Stimulated activated CD4-positive, alpha-beta T cell treated with anti-CD3 and anti-CD28 coated beads, Interleukin-1b, Interleukin-23, amount 100 ng/mL, for 48 hours (primary cell): ENCODE measurements around the gene SVOP.

Experiments
- DNase-seq: peaks from one replicate; pipeline ENCODE4 v3.0.0-alpha.2; 2020

The SVOP gene

DNA sequence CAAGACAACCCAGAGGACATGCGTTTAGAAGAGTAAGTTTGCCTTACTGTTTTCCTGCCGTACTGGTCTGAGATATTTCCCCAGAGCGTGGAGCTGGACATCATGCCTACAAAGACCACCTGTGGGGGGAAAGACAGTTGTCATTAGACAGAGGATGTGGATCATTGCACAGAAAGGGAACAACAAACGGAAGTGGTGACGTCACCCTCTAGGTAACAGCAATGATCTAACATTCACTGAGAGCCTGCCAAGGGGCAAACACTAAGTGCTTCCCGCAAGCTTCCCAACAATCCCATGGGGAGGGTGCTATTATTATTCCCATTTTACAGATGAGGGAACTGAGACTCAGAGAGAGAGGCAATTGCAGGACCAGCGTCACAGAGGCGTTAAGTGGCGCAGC lies 48.5 kb downstream of the SVOP start:
- DNase-seq = no peak

DNA sequence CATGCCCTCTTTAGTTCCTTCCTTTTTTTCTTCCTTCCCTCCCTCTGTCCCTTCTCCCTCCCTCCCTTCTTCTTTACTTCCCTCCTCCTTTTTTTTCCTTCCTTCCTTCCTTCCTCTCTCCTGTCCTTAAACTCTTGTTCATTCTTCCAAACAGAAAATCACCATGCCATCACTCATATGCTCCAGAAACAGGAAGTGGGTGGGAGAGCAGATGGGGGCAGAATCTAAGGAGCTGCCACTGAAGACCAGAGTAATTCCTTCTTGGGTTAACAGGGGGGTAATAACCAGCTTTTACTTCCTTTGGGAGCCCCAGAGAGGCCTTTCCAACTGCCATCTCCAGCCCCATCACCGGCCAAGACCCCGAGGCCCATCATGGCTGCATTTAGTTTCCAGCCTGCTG lies 51.2 kb downstream of the SVOP start:
- no peak for DNase-seq

DNA sequence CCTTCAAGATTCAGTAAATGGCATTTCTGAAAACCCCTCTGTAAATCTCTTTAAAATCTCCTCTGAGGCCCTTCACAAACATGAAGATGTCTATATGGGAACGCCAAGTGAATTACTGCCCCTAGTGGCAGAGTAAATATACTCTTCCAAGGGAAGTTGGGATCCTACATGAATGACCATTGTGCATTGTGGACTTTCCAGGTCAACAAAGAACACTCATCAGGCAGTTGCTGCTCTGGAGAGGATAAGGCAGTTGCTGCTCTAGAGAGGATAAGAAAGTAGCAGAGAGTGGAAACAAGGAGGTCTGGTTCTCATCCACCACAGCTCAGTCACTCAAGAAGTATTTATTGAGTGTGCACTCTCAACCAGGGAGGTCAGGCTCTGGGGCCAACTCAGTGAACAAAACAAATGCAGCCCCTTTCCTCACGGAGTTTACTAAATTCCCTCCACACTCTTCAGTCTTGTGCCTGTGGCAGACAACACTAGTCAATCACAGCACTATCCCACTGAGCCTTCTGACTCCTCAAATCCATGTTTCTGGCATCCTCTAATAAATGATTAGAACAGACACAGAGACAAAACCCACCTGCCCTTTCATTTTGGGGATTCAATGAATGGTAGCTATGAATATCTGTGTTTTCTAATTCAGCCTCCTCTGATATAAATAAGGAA lies 52.9 kb downstream of the SVOP start:
- no peak for DNase-seq

DNA sequence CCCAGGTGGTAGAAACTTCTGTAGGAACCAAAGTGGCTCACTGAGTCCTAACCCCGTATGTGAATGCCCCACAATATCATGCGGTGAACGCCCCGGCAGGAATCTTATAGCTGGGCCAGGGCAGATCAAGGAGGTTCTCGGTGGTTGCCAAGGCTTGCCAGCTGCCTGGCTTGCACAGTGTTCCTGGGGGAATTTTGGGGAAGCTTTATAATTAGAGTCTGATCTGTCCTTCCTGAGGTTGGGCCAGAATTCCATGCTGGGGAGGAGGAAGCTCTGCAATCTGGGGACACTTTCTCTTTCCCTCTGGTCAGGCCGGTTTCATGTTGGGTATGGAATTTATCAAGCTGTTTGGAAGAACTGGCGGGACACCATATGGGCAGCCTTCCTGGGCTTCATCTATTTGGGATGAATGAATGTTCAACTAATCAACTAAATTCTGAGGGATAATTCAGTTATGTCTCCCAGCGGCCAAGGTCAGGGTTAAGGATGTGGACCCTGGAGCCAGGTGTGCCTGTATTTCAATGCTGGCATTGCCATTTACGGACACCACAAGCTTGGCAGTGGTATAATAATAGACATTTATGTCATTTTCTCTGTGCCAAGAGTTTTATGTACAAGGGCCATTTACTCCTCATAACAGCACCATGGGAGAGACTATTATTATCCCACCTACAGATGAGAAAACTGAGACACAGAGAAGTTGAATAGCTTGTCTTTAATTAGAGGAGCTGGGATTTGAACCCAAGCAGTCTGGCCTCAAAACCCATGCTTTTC lies 54.3 kb downstream of the SVOP start:
- no peak for DNase-seq

DNA sequence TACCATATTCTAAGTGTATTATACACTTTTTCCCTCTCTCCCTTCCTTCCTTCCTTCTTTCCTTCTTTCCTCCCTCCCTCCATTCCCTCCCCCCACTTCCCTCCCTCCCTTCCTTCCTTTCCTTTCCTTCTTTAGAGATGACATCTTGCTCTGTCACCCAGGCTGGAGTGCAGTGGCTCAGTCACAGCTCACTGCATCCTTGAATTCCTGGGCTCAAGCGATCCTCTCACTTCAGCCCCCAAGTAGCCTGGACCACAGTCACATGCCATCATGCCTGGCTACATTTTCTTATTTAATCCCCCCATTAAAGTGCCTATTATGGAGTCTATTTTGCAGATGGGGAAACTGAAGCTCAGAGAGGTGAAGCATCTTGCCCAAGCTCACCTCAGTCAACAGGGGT lies 55.0 kb downstream of the SVOP start:
- no peak for DNase-seq

DNA sequence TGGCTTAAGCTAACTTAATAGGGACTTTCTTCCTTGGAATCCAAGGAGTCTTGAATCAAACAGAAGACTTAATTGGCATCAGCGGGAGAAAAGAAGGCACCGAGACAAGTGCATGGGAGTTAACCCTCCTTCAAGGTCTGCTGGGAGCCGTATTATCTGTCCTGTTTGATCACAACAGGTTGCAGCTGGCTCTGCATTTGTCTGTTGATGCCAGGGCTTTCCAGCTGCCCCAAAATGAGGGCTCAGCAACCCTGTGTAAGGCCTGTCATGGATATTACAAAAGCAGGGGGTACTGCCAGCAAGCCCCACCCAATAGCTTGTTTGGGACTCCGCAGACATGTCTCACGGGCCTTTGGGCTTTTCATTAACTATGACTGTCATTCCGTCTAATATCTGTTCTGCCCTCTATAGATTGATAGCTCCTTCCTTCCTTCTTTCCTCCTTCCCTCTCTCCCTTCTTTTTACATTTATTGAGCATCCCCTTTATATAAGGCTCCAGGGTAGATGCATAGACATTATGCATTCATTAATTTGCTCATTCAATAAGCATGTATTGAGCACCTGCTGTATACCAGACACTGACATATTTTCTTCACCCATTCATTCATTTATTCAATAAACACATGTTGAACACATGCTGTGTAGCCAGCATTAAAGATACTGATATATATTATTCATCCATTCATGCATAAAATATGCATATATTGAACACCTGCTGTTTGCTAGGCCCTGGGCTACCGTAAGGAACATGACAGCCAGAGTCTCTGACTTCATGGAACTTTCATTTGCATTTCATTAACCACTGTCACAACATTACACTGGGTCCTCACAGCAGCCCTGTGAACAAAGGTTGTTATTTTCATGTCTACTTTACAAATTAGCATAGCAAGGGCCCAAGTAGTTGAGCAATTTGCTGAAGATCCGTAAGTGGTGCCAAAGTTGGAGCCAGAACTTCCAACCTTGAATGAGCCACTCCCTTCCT lies 56.2 kb downstream of the SVOP start:
- DNase-seq = no peak

DNA sequence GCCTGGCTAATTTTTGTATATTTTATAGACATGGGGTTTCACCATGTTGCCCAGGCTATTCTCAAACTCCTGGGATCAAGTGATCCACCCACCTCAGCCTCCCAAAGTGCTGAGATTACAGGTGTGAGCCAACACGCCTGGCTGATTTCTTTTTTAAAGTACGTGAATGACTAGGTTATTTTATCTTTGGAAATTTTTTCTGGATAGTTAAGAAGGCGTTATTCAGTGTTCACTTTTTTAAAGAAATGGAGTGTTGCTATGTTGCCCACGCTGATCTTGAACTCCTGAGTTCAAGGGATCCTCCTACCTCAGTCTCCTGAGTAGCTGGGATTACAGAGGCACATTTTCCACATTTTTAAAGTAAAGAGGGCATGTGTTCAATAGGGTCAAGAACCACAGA lies 58.6 kb downstream of the SVOP start:
- DNase-seq = no peak

DNA sequence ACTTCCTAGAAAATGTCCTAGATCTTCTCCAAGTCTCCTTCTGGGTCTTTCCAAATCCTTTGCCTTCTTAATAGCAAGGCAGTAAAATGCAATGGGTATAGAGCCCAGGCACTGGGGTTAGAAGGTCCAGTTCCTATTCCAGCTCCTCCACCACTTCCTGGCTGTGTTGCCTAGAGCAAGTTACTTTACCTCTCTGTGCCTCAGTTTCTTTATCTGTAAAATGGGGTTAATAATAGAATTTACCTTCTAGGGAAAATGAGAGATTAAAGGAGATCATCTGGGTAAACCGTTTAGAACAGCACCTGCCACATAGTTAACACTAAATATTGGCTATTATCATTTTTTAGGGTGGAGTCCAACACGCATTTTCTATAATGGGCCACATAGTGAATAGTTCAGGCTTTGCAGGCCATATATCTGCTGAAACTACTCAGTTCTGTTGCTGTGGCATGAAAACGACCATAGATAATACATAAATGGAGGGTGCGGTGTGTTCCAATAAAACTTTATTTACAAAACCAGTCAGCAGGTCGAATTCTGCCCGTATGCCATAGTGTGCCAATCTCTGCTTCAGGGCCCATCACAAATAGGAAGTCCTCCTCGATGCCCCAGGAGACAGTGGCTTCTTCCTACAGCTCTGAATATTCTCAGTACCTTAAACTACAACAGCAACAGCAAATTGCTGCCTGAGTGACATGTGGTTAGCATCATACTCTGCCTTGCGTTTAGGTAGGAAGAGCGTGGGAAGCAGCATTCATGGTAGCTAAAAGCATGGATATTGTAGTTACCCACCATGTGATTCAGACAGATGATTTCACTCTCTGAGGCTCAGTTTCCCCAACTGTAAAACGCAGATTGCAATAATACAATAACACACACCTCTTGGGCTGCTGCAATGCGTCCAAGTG lies 60.9 kb downstream of the SVOP start:
- no peak for DNase-seq

DNA sequence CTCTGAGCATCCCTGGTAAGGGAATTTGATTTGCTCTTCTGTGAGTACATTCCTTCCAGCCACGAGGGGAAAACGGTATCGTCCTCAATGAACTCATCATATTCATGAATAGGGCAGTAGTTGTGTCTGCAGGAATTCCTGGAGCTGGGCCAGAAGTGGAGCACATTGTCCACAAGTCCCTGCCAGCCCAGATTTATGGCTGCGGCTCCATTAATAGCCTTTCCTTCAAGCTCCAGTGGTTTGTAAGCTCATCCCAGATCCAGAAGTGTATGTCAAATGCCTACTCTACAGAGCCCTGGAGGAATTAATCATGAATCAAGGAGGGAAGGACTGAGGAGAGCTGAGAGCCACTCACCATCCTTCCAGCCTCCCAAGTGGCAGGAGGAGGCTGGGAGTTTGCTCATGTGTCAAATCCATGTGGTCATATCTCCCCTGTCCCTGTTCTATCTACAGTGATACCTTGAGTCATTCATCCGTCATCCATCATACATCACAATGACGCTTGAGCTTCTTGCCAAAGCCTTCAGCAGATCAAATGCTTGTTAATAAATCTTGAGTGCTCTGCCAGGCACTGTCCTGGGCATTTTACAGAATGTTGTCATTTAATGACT lies 65.5 kb downstream of the SVOP start:
- DNase-seq = no peak

DNA sequence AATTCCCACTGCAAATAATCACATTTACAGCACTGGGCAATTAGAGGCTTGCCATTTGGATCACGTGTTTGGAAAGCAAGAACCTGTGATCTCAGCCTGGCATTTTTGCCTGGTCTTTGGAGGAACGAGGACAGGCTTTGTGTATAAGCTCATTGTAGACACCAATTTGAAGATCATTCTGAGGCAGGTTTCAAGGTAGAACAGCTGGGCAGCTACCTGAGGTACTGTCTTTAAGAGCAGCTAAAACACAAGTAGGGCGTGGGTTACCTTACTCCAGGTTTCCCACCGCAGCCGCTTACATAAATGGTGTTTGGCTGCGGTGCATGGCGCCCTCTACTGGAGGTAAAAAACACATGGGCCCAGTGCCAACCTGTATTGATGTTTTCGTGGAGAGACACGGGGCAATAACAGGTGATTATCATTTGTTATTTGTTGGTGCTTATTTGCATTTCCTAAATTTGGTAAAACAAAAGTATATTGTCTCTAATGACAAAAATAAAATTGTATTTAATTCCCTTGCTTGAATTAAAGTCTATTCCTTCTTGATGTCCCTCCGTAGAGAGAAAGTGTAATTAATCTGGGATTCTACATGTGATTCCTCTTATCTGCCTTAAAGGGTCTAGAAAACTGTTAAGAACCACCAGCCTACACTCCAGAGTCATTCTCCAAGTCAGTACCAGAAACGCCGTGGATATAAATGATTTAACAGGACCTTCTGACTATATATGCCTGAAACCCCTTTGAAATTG lies 69.7 kb downstream of the SVOP start:
- DNase-seq = peak; percentile 67

DNA sequence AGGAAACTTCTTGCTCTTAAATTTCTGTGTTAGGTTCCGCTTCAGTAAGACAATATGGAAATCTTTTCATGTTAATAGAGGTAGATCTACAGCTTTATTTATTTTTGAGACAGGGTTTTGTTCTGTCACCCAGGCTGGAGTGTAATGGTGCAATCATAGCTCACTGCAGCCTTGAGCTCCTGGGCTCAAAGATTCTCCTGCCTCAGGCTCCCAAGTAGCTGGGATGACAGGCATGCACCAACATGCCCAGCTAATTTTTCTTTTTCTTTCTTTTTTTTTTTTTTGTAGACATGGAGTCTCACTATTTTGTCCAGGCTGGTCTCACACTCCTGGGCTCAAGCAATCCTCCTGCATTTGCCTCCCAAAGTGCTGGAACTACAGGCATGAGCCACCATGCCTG lies 70.9 kb downstream of the SVOP start:
- DNase-seq = no peak

DNA sequence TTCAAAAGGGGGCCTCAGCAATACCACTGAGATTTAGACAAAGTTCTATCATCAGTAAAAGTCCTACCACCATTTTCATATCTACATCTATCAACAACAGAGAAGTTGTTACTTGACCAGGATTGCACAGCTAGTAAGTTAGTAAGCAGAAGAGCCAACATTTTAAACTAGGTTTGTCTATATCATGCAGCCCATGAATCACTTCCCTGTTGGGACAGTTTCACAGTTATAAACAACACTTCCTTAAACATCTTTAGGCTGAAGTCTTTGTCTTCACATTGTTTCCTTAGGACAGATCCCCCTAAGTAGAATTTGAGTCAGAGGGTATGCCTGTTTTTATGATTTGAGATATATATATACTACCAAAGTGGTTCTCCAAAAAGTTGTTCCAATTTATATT lies 72.5 kb downstream of the SVOP start:
- DNase-seq = no peak

DNA sequence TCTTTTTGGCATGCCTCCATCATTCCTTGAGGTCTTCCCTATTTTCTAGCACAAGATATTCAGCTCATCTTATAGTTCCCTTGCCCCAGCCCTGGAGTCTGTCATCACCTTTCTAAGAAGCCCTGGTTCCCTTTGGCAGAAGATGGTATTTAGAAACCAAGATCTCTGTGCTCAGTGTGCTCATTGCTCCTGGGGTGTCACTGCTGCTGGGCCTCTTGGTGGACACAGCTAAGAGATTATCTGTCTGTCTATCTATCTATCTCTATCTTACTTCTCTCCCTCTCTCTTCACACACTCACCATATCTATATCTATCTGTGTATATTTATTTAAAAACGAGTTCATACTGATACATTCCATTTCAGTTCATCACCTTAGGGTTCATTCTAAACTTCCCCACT lies 73.8 kb downstream of the SVOP start:
- no peak for DNase-seq

DNA sequence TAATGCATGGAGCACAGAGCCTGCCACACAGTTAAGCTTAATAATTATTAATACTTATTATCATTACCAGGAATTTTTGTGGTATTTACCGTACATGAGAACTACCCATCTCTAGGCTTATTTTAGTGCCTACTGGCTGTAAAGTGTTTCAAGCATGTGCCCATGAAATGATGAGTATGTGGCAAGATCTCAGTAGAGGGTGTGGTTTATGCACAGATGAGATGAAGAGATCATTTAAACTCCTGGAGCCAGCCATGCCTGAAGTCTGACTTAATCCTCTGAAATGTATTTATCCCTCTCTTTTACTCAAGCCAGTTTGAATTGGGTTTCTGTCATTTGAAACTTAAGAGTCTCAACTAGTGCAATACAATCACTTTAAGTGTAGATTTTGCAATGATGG lies 80.7 kb downstream of the SVOP start:
- DNase-seq = no peak

DNA sequence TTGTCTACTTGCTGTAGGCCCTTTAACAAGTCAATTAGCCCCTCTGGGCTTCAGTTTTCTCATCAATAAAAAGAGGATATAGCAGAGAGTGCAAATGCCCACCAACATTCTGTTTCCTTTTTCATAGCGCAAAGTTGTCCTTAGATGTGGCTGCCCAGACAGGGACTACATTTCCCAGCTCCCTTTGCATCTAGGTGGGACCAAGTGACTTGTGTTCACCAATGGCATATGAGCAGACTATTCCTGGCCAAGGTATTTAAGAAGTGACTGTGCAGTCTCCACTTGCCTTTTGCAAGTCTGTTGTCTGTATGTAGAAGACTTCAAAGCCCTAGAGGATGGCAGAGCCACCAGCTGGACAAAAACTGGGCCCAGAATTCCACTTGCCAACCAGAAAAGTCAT lies 81.3 kb downstream of the SVOP start:
- peak; percentile 5 for DNase-seq

DNA sequence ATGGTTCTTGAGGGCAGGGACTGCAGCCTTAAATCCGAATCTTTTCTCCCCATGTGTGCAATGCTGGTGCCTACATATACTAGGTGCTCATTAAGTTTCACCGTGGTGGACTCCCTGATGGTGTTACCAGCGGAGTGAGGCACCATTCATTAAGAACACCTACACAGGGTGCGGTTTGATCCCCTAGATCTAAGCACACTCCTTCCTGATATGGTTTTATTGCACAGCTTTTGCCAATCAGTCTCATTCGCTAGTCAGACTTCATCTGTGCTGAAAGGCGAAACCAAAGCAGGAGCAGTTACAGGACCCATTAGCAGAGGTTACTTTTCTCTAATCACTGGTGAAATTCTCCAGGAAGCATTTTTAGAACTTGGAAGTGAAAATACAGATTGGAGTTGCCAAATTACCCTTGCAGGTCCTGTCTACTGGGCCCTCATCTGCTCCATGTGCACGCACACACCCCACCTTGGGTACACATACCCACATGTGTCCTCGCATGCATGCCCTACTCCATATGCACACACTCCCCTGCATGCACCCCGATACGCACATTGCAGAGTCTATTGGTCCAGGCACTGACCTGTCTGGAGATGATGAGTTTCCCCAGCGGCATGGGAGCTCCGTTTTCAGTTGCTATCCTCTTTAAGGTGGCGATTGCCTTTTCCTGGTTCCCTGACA lies 82.5 kb downstream of the SVOP start:
- no peak for DNase-seq

DNA sequence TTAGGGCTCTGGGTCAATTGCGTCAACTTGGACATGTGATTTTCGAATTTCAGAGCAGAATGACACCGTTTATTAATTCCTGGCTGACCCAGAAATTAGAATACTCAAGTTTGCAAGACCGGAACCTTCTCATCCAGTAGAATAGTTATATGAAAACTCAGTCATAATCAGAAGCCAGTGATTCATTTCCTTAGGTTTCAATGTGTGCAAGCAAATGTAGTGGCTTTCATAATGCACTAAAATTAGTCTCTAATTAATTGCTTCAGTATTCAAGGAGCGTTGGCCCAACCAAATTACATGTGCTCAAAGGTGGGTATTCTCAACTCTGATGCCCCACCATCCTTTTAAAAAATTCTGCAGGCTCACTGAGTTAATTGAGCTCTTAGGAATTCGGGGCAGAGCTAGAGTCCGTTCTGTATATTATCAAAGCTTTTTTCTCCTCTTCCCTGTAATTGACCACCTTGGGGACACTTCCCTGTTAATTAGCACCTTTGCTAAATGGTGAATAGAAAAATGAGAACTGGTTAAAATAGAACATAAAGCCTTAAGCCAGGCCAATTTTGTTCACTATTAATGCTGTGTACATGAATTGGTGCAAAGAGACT lies 85.6 kb downstream of the SVOP start:
- no peak for DNase-seq

DNA sequence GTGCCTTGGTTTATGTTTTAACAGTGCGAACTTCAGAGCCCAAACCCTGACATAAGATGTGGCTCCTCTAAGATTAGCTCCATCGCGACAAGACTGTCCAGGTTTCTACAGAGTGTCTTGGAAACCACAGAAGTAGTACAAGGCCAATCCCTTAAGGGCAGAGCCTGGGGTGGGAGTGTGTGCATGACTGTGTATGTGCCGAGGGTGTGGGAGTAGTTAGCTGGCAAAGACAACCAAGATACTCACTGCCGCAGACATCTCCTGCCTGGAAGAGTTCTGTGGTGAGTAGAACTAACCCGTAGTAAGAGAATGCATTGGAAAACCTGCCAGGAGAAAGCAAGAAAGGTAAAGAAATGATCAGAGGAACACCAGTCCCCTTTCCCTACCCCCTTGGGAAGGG lies 86.9 kb downstream of the SVOP start:
- no peak for DNase-seq

DNA sequence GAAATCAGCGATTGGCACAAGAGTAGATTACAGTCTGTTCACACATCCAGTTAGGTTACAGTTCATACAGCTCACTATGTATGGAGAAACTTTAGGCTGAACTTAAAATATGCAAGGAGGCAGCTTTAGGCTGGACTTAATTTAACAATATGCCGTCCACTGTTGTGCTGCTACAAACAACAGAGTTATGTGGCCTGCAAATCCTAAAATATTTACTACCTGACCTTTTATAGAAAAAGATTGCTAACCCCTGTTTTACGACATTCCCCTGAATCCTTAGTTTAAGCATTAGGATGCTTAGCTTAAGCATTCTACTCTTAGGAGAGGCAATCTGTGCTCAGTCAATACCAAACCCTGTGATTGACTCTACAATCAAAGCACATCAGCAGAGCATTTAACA lies 90.1 kb downstream of the SVOP start:
- no peak for DNase-seq

DNA sequence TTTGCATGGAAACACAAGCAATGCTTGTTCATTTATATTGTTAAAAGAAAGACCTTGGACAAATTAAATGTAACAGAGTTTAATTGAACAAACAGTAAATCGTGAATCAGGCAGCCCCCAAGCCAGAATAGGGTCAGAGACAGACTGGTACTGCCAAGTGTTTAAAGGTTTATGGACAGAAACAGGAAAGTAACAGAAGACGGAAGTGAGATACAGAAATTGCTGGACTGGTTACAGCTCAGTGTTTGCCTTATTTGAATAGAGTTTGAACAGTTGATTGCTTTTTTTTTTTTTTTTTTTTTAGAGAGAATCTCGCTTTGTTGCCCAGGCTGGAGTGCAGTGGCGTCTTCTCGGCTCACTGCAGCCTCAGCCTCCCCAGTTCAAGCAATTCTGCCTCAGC lies 90.7 kb downstream of the SVOP start:
- DNase-seq = no peak
